ENCODE measurements around the gene C1D. TPM values are rescaled to one million over a fixed set of nuclear protein-coding genes. Genes with fewer than 3 reads are reported as not detected.
"Not testable (repeated sequence)": the region's sequence is repeated elsewhere in the genome, so short reads cannot be mapped to it uniquely, and the experiment has no call there.

C1D gene
- total RNA-seq, 2 experiments from 2014 or later, result 16.2 to 16.4 TPM

DNA sequence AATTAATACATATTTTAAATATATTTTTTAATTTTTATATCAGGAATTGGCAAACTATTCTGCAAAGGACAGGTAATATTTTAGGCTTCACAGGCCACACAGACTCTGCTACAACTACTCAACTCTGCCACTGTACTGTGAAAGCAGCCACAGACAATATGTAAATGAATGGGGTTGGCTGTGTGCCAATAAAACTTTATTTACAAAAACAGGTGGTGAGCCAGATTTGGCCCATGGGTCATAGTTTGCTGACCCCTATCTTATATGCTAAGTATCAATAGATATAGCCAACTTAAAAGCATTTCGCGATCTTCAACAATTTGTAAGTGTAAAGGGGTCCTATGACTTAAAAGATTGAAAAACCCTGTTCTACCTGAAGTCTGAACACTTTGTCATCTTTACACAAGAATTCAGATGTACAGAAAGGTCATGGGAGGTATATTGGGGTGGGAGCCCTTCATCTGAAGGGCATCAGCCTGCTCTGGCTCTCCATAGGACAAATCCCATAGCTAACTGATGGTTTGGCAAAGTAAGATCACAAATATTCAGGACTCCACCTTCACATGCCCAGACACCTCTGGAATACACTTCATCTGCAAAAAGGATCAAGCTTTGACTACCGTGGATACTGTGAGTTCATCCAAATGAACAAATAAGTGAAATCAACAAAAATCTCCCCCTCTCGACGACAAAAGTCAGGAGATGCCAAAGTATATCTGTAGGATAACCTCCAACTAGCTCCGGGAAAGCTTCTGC lies 65.9 kb downstream of the C1D start:
- Mint-ChIP-seq H3K4me1 (ENCODE audit: low read depth) (no peaks in the 10 kb centered on the region), H3K4me3 (no peak overlapping the region), H3K27me3 (peaks cover 19% of the 10 kb centered on the region), H3K9me3 (no peaks in the 10 kb centered on the region), H3K36me3 (ENCODE audit: low read depth) (no peaks in the 10 kb centered on the region), H3K27ac (no peak overlapping the region)
- TF ChIP-seq, protein P1, sequence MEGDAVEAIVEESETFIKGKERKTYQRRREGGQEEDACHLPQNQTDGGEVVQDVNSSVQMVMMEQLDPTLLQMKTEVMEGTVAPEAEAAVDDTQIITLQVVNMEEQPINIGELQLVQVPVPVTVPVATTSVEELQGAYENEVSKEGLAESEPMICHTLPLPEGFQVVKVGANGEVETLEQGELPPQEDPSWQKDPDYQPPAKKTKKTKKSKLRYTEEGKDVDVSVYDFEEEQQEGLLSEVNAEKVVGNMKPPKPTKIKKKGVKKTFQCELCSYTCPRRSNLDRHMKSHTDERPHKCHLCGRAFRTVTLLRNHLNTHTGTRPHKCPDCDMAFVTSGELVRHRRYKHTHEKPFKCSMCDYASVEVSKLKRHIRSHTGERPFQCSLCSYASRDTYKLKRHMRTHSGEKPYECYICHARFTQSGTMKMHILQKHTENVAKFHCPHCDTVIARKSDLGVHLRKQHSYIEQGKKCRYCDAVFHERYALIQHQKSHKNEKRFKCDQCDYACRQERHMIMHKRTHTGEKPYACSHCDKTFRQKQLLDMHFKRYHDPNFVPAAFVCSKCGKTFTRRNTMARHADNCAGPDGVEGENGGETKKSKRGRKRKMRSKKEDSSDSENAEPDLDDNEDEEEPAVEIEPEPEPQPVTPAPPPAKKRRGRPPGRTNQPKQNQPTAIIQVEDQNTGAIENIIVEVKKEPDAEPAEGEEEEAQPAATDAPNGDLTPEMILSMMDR (IDR thresholded peaks at IDR 0.05), result no peak
- Histone ChIP-seq H3K27me3 (ENCODE audit: control insufficient read depth in 1 of 2, insufficient read depth in 2 of 2, low read length in 2 of 2) (peaks cover 5 to 12% of the 10 kb centered on the region in 2 experiments), H3K27ac (ENCODE audit: low read depth in 1 of 2, low read length in 2 of 2) (no peak overlapping the region), H3K4me3 (ENCODE audit: low read length) (no peak overlapping the region), H3K4me1 (ENCODE audit: insufficient read depth, low read length) (no peaks in the 10 kb centered on the region), H3K36me3 (ENCODE audit: insufficient read depth, low read length) (no peaks in the 10 kb centered on the region), H3K9me3 (ENCODE audit: control insufficient read depth in 1 of 2, insufficient read depth in 1 of 2, low read length in 2 of 2) (peaks cover 0 to 4% of the 10 kb centered on the region in 2 experiments)
- ChIA-PET POLR2A (no interaction called here), CTCF (interaction anchor here (0.7 kb wide), 1 partner anchor 10 kb away, joined by 3 read pairs; no protein-coding TSS in a partner anchor)
- DNase-seq (no peak), ATAC-seq (ENCODE audit: poor library complexity) (no peak)
- intact Hi-C loops (cut with DNase I, micrococcal nuclease), result no loop called here

DNA sequence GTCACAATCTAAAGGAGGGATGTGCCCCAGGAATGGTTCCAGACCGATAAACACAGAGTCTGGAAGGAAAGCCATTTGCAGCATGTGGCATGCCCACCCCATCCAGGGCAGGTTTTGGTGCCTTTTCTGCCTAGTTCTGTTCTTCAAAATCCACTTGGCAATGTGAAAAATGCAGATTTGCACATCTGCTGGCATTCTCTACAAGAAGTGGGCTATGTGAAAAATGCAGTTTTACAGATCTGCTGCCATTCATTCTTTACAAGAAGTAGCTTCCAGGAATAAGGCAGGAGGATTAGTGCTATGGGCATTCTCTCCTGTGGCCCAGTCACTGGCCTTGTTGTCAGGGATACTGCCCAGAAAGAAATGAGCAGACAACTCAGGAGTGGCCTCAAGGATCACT lies 68.1 kb downstream of the C1D start:
- Mint-ChIP-seq H3K4me1 (ENCODE audit: low read depth) (no peaks in the 10 kb centered on the region), H3K27ac (no peak overlapping the region), H3K27me3 (peaks cover 19% of the 10 kb centered on the region), H3K9me3 (no peaks in the 10 kb centered on the region), H3K4me3 (no peak overlapping the region), H3K36me3 (ENCODE audit: low read depth) (no peaks in the 10 kb centered on the region)
- CTCF ChIA-PET, result no interaction called here
- H3K4me1 ChIP-seq (ENCODE audit: insufficient read depth, low read length), result no peaks in the 10 kb centered on the region
- H3K27ac ChIP-seq (ENCODE audit: low read depth in 1 of 2, low read length in 2 of 2), result no peak overlapping the region
- no peak for ATAC-seq (ENCODE audit: poor library complexity)
- TF ChIP-seq, protein P1 (IDR thresholded peaks at IDR 0.05), result no peak
- no peak overlapping the region for H3K4me3 ChIP-seq (ENCODE audit: low read length)
- POLR2A ChIA-PET, result no interaction called here
- peaks cover 4 to 6% of the 10 kb centered on the region in 2 experiments for H3K27me3 ChIP-seq (ENCODE audit: control insufficient read depth in 1 of 2, insufficient read depth in 2 of 2, low read length in 2 of 2)
- H3K36me3 ChIP-seq (ENCODE audit: insufficient read depth, low read length), result no peaks in the 10 kb centered on the region
- intact Hi-C loops (cut with DNase I, micrococcal nuclease), result no loop called here
- no peaks in the 10 kb centered on the region for H3K9me3 ChIP-seq (ENCODE audit: control insufficient read depth in 1 of 2, insufficient read depth in 1 of 2, low read length in 2 of 2)
- no peak for DNase-seq

DNA sequence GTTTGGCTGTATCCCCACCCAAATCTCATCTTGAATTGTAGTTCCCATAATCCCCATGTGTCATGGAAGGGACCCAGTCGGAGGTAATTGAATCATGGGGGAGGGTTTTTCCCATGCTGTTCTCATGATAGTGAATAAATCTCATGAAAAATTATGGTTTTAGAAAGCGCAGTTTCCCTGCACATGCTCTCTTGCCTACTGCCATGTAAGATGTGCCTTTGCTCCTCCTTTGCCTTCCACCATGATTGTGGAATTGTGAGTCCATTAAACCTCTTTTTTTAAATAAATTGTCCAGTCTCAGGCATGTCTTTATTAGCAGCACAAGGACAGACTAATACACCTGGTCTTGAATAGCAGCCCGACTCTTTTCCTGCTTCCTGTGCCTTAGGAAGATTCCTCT lies 68.7 kb downstream of the C1D start:
- H3K4me1 ChIP-seq (ENCODE audit: insufficient read depth, low read length); H3K36me3 ChIP-seq (ENCODE audit: insufficient read depth, low read length); H3K27ac ChIP-seq (ENCODE audit: low read depth in 1 of 2, low read length in 2 of 2); H3K27me3 ChIP-seq (ENCODE audit: control insufficient read depth in 1 of 2, insufficient read depth in 2 of 2, low read length in 2 of 2); H3K9me3 Mint-ChIP-seq; intact Hi-C loops (cut with DNase I, micrococcal nuclease); H3K4me3 Mint-ChIP-seq; H3K9me3 ChIP-seq (ENCODE audit: control insufficient read depth in 1 of 2, insufficient read depth in 1 of 2, low read length in 2 of 2); DNase-seq; CTCF ChIA-PET; ATAC-seq (ENCODE audit: poor library complexity); H3K36me3 Mint-ChIP-seq (ENCODE audit: low read depth); H3K4me3 ChIP-seq (ENCODE audit: low read length); POLR2A ChIA-PET; H3K27ac Mint-ChIP-seq; H3K4me1 Mint-ChIP-seq (ENCODE audit: low read depth): not testable (repeated sequence)
- peaks cover 19% of the 10 kb centered on the region for H3K27me3 Mint-ChIP-seq

DNA sequence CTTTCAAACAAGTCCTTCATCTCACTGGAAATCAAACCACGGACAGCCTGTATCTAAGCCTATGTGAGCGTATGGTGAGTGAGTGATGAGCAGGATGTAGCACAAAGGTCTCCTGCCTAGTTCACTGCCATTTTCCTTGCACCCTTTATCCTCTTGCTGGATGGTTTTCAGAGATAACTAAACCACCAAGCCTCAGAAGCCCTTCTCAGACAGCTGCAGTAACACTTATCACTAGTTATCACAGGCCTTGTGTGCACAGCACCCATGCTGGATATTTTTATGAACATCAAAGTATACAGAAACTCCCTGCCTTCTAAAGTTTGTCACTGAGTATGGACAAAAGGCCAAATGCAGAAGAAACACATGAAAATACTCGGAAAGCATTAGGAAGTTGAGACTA lies 69.5 kb downstream of the C1D start:
- Histone ChIP-seq H3K27ac (ENCODE audit: low read depth in 1 of 2, low read length in 2 of 2) (no peak overlapping the region), H3K4me3 (ENCODE audit: low read length) (no peak overlapping the region), H3K36me3 (ENCODE audit: insufficient read depth, low read length) (no peaks in the 10 kb centered on the region), H3K27me3 (ENCODE audit: control insufficient read depth in 1 of 2, insufficient read depth in 2 of 2, low read length in 2 of 2) (no peaks in the 10 kb centered on the region), H3K9me3 (ENCODE audit: control insufficient read depth in 1 of 2, insufficient read depth in 1 of 2, low read length in 2 of 2) (no peaks in the 10 kb centered on the region), H3K4me1 (ENCODE audit: insufficient read depth, low read length) (no peaks in the 10 kb centered on the region)
- Mint-ChIP-seq H3K27me3 (peaks cover 15% of the 10 kb centered on the region), H3K9me3 (no peaks in the 10 kb centered on the region), H3K4me3 (no peak overlapping the region), H3K27ac (no peak overlapping the region), H3K4me1 (ENCODE audit: low read depth) (no peaks in the 10 kb centered on the region), H3K36me3 (ENCODE audit: low read depth) (no peaks in the 10 kb centered on the region)
- DNase-seq (no peak), ATAC-seq (ENCODE audit: poor library complexity) (no peak)
- TF ChIP-seq, protein P1 (IDR thresholded peaks at IDR 0.05), result no peak
- intact Hi-C loops (cut with DNase I, micrococcal nuclease), result no loop called here
- ChIA-PET POLR2A (no interaction called here), CTCF (no interaction called here)

Data from CD4-positive, alpha-beta T cell (primary cell).